GM03348 (cell line): Measurements from ENCODE around the gene SLC20A1.

Experiments
- DNase-seq: peaks from one replicate; pipeline ENCODE4 v3.0.0; 2012; ENCODE audit warnings: low spot score

SLC20A1 gene

DNA sequence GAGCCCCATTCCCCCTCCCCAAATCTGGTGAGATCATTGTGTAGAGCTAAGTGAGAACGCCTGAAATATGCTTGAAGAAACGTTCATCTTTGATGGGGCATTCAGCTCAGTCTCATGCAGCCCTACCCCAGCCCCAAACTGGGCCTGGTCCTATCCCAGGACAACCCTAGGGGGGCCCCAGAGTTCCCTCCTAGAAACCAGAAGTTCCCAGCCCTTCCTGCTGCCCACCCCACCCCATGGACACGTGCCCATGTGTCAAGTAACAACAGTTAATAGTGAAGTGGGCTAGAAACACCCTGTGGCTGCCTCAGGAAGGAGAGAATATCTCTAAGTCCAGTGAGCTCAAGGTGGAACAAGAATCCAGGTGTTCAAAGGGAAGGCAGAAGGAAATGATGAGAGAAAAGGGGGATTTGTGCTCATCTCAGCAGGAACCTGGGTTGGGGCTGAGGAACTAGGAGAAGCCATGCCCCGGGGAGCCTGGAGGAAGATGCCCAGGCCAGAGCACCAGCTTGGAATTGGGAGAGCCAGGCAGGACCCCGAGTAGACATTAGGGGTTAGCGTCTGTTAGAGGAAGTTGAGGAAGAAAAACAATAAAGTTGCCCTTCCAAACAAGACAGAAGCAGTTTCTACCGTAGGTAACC lies 20.1 kb upstream of the SLC20A1 start:
- DNase-seq = no peak

DNA sequence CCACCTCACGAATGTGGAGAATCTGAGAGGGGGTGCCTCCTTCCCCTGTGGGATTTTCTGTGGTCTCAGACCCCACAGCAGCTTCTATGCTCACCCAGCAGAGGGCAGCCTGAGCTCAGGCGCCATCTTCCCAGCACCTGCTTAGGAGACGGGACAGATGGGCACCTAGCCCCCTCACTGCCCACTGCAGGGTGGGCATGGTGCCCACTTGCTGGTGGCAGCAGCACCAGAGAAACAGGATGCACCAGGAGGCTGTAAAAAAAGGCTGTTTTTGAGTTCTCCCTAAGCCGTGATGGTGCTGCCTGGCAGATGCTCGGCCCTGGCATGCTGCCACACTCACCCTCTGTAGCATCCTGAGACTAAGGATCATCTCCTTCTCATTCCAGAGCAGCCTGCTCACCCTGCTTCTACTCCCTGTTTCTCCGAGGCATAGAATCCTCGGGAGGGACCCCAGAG lies 19.1 kb upstream of the SLC20A1 start:
- DNase-seq = peak; percentile 75

DNA sequence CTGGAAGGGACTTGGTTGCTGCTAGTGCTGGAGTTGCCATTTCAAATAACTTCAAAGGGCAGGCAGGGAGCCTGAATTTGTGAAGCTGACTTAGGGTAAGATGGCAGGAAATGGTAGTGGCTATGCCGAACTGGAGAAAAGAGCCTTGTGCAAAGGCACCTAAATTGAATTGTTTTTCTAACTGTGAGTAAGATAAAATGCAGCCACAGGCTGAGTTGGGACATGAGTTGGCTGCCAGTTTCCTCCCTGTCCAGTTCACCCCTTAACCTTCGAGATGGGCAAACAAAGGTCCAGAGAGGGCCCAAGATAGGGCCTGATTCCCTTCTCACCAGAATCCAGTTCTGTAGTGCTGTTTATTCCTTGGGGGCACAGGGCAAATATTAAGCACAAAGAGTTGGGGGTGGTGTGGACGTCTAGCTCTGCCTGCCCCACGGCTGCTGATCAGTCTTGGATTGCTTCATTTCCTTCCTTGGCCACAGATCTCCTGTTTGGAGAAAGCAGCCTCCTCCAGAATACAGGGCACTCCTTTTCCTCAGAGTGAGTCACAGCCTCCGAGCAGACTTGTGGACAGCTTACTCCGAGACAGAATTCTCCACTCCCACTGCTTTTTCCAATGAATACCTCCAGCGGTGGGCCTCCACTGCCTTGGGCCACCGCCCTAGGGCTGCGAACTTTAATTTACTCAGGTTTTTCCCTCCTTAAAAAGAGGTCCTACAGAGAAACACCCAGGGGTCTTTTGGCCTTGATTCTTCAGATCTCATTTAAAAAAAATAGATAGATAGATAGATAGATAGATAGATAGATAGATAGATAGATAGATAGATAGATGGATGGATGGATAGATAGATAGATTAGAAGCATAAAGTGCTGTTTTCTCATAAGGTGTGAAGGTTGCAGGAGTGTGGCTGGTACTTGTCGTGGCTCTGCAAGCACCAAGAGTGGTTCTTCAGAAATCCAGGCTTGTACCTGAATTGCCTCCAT lies 18.4 kb upstream of the SLC20A1 start:
- DNase-seq = peak; percentile 90

DNA sequence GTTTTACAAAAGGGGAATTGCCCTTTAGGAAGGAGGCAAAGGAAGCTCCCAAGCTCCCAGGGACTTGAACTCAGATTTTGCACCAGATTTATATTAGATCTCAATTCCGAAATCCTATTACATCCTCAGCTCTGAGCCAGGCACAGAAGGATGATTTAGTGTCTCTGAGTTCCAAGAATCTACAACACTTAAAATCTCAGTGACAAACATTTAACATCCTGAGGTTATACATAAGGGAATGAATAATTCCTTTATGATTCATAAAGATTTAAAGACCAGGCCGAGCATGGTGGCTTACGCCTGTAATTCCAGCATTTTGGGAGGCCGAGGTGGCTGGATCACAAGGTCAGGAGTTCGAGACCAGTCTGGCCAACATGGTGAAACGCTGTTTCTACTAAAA lies 16.5 kb upstream of the SLC20A1 start:
- no peak for DNase-seq

DNA sequence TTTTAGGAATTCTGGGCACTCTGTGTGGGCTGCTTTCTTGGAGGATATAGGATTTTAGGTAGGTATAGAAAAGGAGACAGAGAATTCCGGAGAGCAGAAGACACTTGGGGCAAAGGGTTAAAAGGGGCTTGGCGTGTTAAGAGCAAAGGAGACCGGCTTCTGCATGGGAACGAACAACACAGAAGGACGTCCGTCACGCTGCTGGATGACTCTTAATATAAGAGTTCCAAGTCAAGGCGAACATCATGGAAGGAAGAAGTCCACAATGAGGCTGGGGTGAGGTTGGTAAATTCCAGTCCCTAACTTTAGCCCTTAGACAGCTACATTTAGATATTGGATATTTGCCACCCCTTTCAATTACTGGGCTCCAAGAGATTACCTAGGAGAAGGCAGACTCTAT lies 15.9 kb upstream of the SLC20A1 start:
- DNase-seq = no peak

DNA sequence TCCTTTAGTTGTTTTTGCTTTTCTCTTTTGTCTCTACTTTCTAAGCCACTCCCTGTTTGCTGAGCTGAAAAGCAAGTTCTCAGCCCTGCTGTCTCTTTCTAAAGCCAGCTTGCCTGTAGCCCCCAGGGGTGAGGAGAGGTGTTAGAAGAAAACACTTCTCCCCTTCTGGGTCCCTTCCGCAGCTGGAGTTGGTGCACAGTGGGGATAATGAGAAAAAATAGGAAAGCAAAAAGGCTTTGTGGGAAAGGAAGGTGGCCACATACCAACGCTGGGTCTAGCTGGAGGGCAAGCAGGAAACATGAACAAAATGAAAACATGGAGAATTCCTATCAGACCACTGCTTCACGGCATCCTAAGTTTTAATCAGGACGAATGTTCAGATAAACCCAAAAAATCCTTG lies 15.5 kb upstream of the SLC20A1 start:
- no peak for DNase-seq

DNA sequence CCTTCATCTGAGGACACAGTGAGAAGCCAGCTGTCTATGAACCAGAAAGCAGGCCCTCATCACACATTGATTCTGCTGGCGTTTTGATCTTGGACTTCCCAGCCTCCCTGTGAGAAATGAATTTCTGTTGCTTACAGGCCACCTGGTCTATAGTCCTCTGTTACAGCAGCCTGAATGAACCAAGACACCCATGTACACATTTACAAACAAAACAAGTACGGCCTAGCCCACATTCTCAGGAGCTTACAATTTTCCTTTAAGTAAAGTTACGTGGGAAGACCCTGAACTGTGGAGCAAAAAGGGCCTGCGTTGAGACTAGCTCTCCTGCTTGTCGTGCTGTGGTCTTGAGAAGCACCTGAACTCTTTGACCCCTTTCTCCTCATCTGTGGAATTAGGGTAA lies 12.0 kb upstream of the SLC20A1 start:
- no peak for DNase-seq

DNA sequence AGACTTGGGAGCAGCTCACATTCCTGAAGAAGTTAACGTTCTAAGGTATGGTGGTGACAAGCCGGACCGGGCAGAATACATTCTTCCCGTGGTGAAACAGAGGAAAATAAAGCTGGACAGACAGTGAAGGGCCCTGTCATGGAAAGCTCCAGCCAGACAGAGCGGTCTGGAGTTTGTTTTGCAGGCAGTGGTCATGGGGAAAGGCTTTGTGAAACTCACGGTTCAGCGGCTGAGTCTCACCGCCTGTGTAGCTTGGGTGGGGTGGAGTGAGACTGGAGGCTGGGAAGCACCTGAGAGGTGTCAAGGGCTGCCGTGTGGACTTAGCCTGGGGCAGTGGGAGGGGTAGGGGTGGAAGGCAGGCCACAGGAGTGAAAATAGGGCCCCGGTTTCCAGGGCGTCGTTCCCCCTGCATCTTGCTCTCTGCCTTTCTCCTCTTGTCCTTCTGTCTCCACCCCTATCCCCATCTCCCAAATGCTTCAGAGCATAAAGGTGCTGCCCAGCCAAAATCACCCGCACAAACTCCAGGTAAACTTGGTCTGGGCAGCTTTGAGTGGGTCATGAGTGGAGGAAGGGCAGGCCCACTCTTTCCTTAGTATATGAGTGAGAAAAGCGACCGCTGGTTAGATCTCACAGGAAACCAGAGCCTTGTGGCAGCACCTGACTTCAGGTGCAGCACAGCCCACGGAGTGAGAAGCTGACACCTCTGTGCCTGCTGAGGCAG lies 11.4 kb upstream of the SLC20A1 start:
- no peak for DNase-seq

DNA sequence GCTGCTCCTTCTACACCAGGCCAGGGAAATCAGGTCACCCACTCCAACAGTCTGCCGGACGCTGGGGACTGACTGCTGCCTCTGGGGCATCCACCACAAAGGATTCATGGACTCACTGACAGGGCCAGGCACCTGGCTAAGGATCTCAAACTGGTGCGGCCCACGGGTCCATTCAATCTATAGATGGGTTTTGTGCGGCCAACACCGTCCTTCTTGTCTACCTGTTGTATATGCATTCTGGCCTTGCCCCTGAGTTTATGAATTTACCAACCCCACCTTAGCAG lies 10.9 kb upstream of the SLC20A1 start:
- no peak for DNase-seq

DNA sequence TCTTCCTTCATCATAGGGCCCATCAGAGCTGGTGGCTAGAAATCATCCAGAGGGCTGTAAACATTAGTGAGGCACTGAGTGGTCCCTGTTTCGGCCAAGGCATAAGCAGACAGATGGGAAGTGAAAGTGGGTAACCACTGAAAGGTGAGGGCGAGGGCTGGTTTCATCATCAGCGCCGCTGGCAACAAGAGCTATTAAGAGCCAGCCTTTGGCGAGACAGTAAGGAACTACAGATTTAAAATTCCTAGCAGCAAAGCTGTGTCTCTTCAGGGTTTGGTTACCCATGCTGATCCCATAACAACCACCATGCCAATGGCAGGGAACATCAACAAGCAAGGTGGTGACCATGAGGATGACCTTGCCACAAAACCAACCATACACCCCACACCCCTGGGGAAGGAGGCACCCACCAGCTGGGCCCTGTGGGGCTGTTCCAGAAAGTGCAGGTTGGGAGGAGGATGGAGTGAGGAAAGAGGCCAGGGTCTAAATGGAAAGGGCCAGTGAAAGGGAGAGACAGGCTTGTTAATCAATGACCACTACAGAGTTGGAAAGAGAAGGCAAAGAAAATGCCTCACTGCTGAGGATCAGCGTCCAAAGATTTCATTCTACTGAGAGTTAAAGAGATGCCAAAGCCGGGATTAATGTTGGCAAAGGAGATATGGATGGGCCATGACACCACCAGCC lies 9.0 kb upstream of the SLC20A1 start:
- no peak for DNase-seq

DNA sequence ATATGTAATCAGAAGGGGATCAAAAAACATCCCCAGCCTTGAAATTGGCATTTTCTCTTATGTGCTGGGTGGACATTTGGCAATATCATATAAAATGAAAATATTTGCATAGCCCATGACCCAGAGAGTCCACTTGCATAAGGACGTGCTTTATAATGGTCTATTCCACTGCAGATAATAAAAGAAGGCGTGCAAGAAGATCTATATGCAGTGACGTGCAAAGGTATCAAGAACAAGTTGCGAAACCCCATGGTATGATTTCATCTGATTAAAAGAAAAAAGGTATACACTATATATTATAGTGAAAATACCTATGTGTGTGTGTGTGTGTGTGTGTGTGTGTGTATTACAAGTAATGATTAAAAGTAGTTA lies 8.5 kb upstream of the SLC20A1 start:
- no peak for DNase-seq

DNA sequence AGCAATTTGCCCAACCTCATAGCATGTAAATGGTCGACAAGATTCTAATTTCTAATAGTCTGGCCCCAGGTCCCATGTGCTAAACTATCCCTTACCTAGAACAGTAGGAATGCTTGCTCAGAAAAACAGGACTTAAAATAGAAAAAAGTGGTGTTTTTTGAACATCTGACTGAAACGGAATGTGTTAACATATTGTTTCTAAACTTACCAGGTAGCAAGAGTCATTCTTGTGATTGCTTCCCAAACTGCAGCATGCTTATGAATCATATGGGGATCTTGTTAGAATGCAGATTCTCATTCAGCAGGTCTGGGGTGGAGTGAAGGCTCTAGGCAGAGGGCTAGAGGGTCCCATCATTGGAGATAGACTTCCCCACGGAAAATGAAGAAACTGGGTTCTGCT lies 5.8 kb upstream of the SLC20A1 start:
- no peak for DNase-seq

DNA sequence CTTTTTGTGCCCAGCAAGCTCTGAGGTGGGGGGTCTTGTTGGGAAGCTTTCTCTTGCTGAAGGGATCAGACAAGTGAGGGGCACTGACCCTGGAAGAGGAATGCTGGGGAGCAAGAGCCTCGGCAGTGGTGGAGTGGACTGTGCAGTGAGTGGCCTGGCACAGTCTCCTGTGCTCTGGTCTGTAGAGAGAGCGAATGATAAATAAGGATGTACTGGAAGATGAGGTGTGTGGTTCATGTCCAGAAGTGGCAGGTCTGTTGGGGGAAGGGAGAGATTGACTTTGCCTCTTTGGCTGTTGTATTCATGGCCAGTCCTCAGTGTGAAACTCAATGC lies 5.3 kb upstream of the SLC20A1 start:
- no peak for DNase-seq

DNA sequence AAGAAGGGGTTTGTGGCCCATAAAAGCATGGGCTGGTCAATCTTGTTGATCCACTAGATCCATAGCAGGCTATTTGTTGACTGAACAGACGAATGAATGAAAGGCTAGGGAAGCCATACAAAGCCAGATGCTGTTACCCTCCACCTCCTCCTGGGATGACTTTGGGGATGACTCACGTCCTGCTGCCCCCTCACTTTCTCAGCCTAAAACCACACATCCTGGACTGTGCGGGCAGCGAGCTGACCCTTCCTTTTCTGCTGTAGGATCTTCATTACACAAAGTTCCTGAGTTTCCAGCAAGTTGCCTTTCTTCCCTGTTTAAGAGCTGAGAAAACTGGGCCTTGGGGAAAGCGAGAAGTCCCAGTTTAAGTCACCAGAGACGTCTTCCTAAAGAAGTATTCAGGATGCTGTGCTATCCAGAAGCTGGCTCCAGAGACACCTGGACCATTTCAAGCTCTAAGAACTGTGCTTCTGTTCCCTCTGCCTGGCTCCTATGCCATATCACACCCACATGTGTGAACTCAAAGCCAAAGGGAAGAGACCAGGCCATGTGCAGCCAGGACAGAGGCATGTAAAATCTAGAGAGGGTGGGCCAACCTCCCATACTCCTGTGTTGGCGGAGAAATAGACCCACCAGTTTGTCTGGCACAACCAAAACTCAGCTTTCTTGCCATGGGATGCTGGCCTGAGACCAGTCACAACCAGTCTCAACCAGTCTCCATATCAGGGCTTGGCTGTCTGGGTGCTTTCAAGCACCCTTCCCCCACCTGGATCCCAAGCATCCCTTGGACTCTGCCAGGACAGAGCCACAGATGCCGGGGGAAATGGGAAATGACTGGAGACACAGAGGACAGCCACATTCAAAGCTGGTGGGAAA lies 4.7 kb upstream of the SLC20A1 start:
- DNase-seq = peak; percentile 88

DNA sequence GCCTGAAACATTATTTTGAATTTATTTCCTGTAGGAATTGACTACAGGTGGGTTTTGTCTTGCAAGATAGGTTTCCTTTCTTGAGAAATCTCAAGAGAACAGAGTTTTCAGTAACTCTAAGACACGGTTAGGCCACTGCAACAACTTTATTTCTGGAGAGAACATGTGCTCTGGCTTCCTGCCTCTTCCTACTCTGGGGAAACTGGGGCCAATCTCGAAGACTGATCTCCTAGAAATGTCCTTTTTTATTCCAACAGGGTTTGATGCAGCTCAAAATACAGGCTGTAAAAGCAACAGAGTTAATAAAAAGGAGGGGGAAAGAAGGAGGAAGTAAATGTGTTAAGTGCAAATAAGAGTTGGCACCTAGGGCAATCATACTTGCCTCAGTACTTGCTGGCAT lies 4.0 kb upstream of the SLC20A1 start:
- DNase-seq = no peak

DNA sequence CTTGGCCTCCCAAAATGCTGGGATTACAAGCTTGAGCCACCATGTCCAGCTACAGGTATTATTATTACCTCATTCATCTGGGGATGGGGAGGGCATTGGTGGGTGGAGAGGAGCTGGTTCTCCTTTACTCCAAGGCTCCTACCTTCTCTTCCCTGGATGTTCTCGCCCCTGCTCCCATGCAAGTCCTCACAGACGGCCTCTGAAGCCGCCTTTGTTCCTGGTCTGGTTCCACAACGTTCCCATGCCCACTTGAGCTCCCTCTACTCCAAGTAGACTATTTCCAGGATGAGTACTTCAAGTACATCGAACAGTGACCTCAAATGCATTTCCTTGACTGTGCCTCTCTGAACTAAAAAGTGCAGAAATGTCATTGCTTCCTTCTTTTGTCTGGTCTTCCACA lies 3.2 kb upstream of the SLC20A1 start:
- no peak for DNase-seq

DNA sequence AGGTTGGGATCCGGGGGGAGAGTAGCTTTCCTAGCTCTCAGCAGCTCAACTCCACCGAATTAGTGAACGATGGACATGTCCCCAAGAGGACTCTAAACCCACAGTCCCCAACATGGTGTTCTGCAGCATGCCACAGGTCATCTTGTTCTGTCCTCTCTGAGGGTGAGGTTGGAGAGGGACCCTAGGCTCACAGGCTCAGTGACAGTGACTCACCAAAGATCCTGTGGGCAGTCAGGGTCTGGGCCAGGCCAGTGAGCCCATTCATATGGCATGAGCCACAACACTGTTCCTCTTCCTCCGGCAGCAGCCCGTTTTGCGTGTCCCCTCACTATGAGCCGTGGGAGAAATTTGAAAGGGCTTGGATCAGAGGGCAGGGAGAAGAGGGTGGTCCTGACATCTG lies 2.8 kb upstream of the SLC20A1 start:
- DNase-seq = no peak

DNA sequence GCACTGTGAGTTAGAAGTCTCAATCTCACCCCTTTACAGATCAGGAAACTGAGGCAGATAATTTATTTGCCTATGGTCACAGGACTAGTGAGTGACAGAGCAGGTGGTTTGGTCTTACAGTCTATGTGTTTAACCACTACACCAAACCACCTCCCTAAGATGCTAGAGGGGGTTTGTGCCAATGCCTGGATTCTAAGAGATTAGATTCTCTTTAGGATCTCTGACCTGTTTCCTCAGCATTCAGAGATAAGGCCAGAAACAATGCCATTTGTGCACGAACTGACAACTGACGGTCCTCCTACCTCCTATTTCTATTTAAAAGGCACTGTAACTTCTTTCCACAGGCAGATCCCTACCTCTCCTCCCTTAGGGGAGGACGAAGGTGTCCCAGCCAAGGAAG lies 2.3 kb upstream of the SLC20A1 start:
- DNase-seq = no peak

DNA sequence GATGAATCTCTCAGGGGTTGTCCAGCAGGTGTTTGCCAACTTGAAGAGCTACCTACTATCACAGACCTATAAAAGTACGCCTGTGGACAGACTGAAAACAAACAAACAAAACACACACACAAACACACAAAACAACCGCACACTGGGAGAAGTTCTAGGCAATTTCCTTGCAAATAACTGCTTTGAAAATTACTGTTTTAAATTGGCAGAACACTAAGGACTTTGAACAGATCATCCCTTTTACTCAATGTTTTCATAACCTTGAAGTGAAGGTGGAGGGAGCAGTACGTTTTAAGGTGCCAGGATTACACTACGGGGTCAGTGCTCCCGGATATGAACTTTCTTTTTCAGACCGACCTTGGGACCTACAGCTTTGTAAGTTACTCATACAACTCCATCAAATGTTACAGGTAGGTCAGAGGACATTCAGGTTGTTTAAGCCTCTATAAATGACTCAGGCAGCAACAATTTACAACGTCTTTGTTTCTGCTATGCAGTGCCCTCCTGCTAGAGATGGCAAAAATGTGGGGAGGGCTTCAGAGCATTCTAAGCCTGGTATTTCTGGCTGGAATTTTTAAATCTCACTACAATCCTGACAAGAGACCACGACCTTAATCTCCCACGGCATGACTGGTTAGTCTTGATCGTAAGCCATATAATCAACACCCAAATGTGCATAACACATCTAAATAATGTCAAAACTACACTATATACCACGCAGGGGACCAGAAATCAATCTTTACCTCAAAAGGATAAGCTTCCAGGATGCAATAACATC lies 1.4 kb upstream of the SLC20A1 start:
- no peak for DNase-seq

DNA sequence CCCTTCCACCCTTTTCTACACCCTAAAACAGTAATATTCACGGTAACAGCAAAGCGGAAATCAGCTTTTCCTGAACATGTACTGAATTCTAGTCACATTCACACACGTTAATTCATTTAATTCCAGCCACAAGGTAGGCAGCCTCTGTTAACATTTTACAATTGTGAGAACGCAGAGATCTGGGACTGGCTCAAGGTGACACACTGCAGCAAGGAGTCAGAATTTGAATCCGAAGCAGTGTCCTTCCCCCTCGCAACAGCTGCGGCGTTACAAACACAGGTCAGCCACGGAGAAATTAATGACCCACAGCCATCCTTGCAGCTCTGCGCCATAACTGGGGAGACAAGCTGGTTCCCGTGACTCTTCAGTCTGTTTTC lies 818 bp upstream of the SLC20A1 start:
- no peak for DNase-seq
